Tibial nerve (tissue), 4 donors: ENCODE measurements around the gene CDH5.

ENCODE experiments used
- EP300 ChIP-seq, 2 donors: sonication (generic); formaldehyde crosslinking; IDR thresholded peaks; one replicate each; pipeline ENCODE4 v1.6.1; 2017; ENCODE audit warnings: antibody characterized with exemption in 2 of 2, mild to moderate bottlenecking in 1 of 2
- POLR2A ChIP-seq, 2 donors: fragments of 450-650 bp; IDR thresholded peaks; one replicate each; pipeline ENCODE4 v1.6.1; 2017; ENCODE audit warnings: antibody characterized with exemption in 2 of 2, mild to moderate bottlenecking in 2 of 2, moderate library complexity in 2 of 2
- TF ChIP-seq, protein P1 (sequence below), 5 experiments: fragments of 200-600 bp in 3 of 5; fragments of 450-650 bp in 2 of 5; sonication (generic) in 3 of 5; IDR thresholded peaks; one replicate each; pipeline ENCODE4 v1.5.1; 2016 to 2019; ENCODE audit warnings: antibody characterized with exemption in 5 of 5, mild to moderate bottlenecking in 3 of 5, moderate library complexity in 2 of 5

DNA sequence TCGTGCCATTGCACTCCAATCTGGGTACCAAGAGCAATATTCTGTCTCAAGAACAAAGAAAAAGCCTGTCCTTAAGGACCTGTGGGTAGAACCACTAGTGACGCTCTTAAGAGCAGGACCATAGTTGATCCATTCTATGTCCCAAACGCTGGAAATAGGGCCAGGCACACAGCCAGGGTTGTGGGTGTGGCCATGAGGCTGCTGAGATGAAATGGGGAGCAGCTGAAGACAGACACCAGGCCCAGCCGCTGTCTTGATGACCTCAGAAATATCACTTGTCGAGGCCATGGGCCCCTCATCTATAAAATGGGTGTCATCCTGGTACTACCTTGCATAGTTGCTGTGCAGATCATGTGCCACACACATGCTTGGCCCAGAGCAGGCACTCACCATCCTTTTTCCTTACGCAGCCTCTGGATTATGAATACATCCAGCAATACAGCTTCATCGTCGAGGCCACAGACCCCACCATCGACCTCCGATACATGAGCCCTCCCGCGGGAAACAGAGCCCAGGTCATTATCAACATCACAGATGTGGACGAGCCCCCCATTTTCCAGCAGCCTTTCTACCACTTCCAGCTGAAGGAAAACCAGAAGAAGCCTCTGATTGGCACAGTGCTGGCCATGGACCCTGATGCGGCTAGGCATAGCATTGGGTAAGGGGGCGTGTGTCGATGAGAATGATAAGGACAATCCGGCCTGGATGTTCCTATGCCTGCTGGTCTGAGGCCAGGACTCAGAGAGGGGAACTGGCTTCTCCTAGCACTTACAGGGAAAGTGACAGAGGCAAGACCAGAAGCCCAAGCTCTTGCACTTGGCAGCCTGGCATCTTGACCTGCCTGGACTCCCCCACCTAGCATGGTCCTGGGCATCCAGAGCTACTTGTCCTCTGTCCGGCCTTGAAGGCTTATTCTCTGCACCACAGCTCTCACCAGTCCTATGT is 25.5 kb downstream of the CDH5 start:
- TF ChIP-seq EP300 (IDR thresholded peaks at IDR 0.05) (no peak), POLR2A (IDR thresholded peaks at IDR 0.05) (no peak)
- TF ChIP-seq, protein P1, sequence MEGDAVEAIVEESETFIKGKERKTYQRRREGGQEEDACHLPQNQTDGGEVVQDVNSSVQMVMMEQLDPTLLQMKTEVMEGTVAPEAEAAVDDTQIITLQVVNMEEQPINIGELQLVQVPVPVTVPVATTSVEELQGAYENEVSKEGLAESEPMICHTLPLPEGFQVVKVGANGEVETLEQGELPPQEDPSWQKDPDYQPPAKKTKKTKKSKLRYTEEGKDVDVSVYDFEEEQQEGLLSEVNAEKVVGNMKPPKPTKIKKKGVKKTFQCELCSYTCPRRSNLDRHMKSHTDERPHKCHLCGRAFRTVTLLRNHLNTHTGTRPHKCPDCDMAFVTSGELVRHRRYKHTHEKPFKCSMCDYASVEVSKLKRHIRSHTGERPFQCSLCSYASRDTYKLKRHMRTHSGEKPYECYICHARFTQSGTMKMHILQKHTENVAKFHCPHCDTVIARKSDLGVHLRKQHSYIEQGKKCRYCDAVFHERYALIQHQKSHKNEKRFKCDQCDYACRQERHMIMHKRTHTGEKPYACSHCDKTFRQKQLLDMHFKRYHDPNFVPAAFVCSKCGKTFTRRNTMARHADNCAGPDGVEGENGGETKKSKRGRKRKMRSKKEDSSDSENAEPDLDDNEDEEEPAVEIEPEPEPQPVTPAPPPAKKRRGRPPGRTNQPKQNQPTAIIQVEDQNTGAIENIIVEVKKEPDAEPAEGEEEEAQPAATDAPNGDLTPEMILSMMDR (IDR thresholded peaks at IDR 0.05) = no peak
